GM12878 (cell line): ENCODE results near the gene CYB5RL.

Experiments
- TF ChIP-seq, protein P1 (sequence below): fragments of 450-650 bp; IDR thresholded peaks from 2 replicates; pipeline ENCODE4 v1.6.1; 2017; ENCODE audit warnings: antibody characterized with exemption, mild to moderate bottlenecking, moderate library complexity
- TF ChIP-seq, protein P2 (sequence below): IDR thresholded peaks from 2 replicates; pipeline ENCODE4 v1.6.1; 2011; ENCODE audit warnings: mild to moderate bottlenecking, low read depth, low read length, moderate library complexity; ENCODE audit not compliant: insufficient replicate concordance
- TF ChIP-seq, protein P3 (sequence below), 3 experiments: IDR thresholded peaks in 2 of 3; conservative IDR thresholded peaks in 1 of 3; 2 replicates each; pipeline ENCODE4 v1.5.1; 2011; ENCODE audit warnings: low read depth in 3 of 3, low read length in 3 of 3, mild to moderate bottlenecking in 3 of 3, control low read depth in 2 of 3, moderate library complexity in 2 of 3, inconsistent platforms in 1 of 3, mixed read lengths in 1 of 3; ENCODE audit not compliant: control insufficient read depth in 2 of 3, insufficient read depth in 1 of 3; ENCODE audit errors: extremely low read depth in 1 of 3

DNA sequence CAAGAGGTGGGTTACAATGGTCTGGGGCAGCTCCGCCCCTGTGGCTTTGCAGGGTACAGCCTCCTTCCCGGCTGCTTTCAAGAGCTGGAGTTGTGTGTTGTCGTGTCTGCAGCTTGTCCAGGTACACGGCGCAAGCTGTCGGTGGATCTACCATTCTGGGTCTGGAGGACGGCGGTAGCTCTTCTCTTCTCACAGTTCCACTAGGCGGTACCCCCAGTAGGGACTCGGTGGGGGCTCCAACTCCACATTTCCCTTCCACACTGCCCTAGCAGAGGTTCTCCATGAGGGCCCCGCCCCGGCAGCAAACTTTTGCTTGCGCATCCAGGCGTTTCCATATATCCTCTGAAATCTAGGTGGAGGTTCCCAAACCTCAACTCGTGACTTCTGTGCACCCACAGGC is 34.7 kb downstream of the CYB5RL start:
- TF ChIP-seq, protein P1, sequence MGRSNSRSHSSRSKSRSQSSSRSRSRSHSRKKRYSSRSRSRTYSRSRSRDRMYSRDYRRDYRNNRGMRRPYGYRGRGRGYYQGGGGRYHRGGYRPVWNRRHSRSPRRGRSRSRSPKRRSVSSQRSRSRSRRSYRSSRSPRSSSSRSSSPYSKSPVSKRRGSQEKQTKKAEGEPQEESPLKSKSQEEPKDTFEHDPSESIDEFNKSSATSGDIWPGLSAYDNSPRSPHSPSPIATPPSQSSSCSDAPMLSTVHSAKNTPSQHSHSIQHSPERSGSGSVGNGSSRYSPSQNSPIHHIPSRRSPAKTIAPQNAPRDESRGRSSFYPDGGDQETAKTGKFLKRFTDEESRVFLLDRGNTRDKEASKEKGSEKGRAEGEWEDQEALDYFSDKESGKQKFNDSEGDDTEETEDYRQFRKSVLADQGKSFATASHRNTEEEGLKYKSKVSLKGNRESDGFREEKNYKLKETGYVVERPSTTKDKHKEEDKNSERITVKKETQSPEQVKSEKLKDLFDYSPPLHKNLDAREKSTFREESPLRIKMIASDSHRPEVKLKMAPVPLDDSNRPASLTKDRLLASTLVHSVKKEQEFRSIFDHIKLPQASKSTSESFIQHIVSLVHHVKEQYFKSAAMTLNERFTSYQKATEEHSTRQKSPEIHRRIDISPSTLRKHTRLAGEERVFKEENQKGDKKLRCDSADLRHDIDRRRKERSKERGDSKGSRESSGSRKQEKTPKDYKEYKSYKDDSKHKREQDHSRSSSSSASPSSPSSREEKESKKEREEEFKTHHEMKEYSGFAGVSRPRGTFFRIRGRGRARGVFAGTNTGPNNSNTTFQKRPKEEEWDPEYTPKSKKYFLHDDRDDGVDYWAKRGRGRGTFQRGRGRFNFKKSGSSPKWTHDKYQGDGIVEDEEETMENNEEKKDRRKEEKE, result no peak
- TF ChIP-seq, protein P2, sequence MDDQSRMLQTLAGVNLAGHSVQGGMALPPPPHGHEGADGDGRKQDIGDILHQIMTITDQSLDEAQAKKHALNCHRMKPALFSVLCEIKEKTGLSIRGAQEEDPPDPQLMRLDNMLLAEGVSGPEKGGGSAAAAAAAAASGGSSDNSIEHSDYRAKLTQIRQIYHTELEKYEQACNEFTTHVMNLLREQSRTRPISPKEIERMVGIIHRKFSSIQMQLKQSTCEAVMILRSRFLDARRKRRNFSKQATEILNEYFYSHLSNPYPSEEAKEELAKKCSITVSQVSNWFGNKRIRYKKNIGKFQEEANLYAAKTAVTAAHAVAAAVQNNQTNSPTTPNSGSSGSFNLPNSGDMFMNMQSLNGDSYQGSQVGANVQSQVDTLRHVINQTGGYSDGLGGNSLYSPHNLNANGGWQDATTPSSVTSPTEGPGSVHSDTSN, result no peak
- TF ChIP-seq, protein P3, sequence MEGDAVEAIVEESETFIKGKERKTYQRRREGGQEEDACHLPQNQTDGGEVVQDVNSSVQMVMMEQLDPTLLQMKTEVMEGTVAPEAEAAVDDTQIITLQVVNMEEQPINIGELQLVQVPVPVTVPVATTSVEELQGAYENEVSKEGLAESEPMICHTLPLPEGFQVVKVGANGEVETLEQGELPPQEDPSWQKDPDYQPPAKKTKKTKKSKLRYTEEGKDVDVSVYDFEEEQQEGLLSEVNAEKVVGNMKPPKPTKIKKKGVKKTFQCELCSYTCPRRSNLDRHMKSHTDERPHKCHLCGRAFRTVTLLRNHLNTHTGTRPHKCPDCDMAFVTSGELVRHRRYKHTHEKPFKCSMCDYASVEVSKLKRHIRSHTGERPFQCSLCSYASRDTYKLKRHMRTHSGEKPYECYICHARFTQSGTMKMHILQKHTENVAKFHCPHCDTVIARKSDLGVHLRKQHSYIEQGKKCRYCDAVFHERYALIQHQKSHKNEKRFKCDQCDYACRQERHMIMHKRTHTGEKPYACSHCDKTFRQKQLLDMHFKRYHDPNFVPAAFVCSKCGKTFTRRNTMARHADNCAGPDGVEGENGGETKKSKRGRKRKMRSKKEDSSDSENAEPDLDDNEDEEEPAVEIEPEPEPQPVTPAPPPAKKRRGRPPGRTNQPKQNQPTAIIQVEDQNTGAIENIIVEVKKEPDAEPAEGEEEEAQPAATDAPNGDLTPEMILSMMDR (IDR thresholded peaks at IDR 0.05 in 2 of 3, conservative IDR thresholded peaks at IDR 0.05 in 1 of 3; ENCODE audit: control insufficient read depth in 2 of 3, extremely low read depth in 1 of 3, insufficient read depth in 1 of 3, low read depth in 3 of 3, low read length in 3 of 3), result no peak
